Vagina (tissue), 2 donors: ENCODE measurements around the gene SLC39A10. TPM values are rescaled to one million over a fixed set of nuclear protein-coding genes. Genes with fewer than 3 reads are reported as not detected.
"Not testable (repeated sequence)": the region's sequence is repeated elsewhere in the genome, so short reads cannot be mapped to it uniquely, and the experiment has no call there.

Experiments used
- DNase-seq, 2 donors: peaks; one replicate each; pipeline ENCODE4 v3.0.0-alpha.2; 2017; ENCODE audit errors: extremely low spot score in 2 of 2
- H3K27ac ChIP-seq: fragments of 200-600 bp; sonication (generic); one replicate; pipeline ENCODE4 v1.5.1; 2019
- H3K27me3 ChIP-seq: fragments of 200-600 bp; sonication (generic); one replicate; pipeline ENCODE4 v1.5.1; 2019
- H3K36me3 ChIP-seq, 2 donors: fragments of 200-600 bp; sonication (generic); one replicate each; pipeline ENCODE4 v1.5.1; 2017 to 2019
- H3K4me1 ChIP-seq: fragments of 200-600 bp; sonication (generic); one replicate; pipeline ENCODE4 v1.5.1; 2019
- H3K4me3 ChIP-seq, 2 donors: fragments of 200-600 bp; sonication (generic); 1 replicate in 1 of 2; 2 replicates in 1 of 2; pipeline ENCODE4 v1.5.1; 2016 to 2019
- H3K9me3 ChIP-seq: fragments of 200-600 bp; sonication (generic); one replicate; pipeline ENCODE4 v1.5.1; 2019
- POLR2A ChIP-seq, 2 donors: fragments of 450-650 bp; IDR thresholded peaks; one replicate each; pipeline ENCODE4 v1.6.1; 2017; ENCODE audit warnings: antibody characterized with exemption in 2 of 2, mild to moderate bottlenecking in 2 of 2, moderate library complexity in 2 of 2
- POLR2AphosphoS5 ChIP-seq, 2 donors: sonication (generic); formaldehyde crosslinking; IDR thresholded peaks; one replicate each; pipeline ENCODE4 v1.9.0; 2017; ENCODE audit warnings: antibody characterized with exemption in 2 of 2, mild to moderate bottlenecking in 2 of 2, low read depth in 1 of 2; ENCODE audit not compliant: insufficient read depth in 1 of 2
- intact Hi-C: fragments of 100-400 bp; cut with DNase I; formaldehyde crosslinking; loops from one replicate; pipeline ENCODE4 v1.15.1; 2023
- total RNA-seq: library from RNA; depleted of rRNA; stranded (reverse); fragments of >200 nt; gene quantifications from one replicate; pipeline ENCODE4 v1.2.3, GENCODE V29; 2016
- TF ChIP-seq, protein P1 (sequence below), 3 experiments: fragments of 450-650 bp in 2 of 3; fragments of 200-600 bp in 1 of 3; sonication (generic) in 1 of 3; IDR thresholded peaks; one replicate each; pipeline ENCODE4 v1.5.1; 2017 to 2019; ENCODE audit warnings: antibody characterized with exemption in 3 of 3, mild to moderate bottlenecking in 2 of 3, moderate library complexity in 2 of 3

Gene SLC39A10
- total RNA-seq, 1 donor from 2014 or later = 10.6 TPM

DNA sequence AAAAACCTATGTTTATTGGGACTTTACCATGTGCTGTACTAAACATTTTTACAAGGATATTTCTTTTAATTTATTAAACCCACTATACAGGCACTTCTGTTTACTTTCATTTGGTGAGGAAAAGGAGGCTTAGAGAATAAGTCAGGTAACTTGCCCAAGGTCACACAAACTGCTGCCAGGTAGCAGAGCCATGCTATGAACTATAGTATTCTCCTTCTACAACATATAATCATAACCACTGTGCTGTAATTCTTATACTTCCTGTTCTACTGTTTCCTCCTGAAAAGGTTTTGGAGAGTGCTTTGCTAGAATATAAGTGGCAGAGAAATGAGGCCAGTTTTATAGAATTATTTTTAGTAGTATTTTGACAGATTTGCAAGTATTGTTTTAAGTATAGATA, 29.5 kb downstream of the SLC39A10 start:
- H3K9me3 ChIP-seq = no peaks in the 10 kb centered on the region
- DNase-seq = no peak
- intact Hi-C loops = no loop called here
- H3K36me3 ChIP-seq = no peaks in the 10 kb centered on the region
- H3K27me3 ChIP-seq = no peaks in the 10 kb centered on the region
- TF ChIP-seq, protein P1, sequence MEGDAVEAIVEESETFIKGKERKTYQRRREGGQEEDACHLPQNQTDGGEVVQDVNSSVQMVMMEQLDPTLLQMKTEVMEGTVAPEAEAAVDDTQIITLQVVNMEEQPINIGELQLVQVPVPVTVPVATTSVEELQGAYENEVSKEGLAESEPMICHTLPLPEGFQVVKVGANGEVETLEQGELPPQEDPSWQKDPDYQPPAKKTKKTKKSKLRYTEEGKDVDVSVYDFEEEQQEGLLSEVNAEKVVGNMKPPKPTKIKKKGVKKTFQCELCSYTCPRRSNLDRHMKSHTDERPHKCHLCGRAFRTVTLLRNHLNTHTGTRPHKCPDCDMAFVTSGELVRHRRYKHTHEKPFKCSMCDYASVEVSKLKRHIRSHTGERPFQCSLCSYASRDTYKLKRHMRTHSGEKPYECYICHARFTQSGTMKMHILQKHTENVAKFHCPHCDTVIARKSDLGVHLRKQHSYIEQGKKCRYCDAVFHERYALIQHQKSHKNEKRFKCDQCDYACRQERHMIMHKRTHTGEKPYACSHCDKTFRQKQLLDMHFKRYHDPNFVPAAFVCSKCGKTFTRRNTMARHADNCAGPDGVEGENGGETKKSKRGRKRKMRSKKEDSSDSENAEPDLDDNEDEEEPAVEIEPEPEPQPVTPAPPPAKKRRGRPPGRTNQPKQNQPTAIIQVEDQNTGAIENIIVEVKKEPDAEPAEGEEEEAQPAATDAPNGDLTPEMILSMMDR (IDR thresholded peaks at IDR 0.05) = no peak
- TF ChIP-seq POLR2AphosphoS5 (IDR thresholded peaks at IDR 0.05; ENCODE audit: insufficient read depth in 1 of 2, low read depth in 1 of 2) = no peak
- no peak for TF ChIP-seq POLR2A (IDR thresholded peaks at IDR 0.05)
- H3K27ac ChIP-seq = no peak overlapping the region
- H3K4me3 ChIP-seq = no peak overlapping the region
- peaks cover 6% of the 10 kb centered on the region for H3K4me1 ChIP-seq

DNA sequence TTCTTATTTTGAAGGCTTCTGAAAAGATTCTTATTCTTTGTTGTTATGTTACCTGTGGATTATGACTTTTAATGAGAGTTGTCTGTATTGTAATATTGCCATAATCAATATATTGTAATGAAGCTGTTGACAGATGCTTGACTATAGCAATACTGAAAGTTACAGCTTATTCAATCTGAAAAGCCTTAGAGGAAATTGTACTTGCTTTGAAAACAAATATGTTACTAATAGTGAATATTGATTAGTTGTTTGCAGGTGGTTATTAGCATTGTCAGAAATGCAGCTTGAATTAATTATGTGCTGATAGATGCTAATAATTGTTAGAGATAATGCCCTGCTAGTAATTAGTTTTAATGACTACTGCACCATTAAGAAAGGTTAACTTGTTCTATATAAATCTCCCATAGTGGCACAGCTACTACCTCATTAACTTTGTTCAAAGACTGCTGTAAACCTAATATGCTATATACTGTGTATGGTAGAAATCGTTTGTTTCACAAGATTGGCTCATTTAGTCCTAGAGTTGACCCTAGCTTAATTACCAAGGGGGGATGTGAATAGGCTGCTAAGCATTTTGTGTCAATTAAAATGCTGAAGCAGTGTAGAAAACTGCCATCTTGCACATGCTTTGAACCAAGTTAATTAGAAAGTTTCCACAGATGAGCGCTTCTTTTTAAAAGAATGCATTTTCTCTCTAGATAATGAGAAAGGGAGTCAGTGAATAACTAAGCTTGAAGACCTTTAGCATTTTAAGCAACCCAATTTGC, 30.5 kb downstream of the SLC39A10 start:
- H3K4me3 ChIP-seq = no peak overlapping the region
- H3K4me1 ChIP-seq = peaks cover 6% of the 10 kb centered on the region
- H3K9me3 ChIP-seq = no peaks in the 10 kb centered on the region
- H3K27me3 ChIP-seq = no peaks in the 10 kb centered on the region
- H3K36me3 ChIP-seq = no peaks in the 10 kb centered on the region
- intact Hi-C loops = no loop called here
- no peak overlapping the region for H3K27ac ChIP-seq
- TF ChIP-seq, protein P1 (IDR thresholded peaks at IDR 0.05) = no peak
- no peak for TF ChIP-seq POLR2A (IDR thresholded peaks at IDR 0.05)
- TF ChIP-seq POLR2AphosphoS5 (IDR thresholded peaks at IDR 0.05; ENCODE audit: insufficient read depth in 1 of 2, low read depth in 1 of 2) = no peak
- no peak for DNase-seq

DNA sequence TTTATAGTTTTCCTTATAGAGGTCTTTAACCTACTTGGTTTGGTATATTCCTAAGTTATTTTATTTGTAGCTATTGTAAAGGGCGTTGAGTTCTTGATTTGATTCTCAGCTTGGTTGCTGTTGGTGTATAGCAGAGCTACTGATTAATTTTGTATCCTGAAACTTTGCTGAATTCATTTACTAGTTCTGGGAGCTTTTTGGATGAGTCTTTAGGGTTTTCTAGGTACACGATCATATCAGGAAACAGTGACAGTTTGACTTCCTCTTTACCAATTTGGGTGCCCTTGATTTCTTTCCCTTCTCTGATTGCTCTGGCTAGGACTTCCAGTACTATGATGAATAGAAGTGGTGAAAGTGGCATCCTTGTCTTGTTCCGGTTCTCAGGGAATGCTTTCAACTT, 35.5 kb downstream of the SLC39A10 start:
- H3K9me3 ChIP-seq, intact Hi-C loops: not testable (repeated sequence)

DNA sequence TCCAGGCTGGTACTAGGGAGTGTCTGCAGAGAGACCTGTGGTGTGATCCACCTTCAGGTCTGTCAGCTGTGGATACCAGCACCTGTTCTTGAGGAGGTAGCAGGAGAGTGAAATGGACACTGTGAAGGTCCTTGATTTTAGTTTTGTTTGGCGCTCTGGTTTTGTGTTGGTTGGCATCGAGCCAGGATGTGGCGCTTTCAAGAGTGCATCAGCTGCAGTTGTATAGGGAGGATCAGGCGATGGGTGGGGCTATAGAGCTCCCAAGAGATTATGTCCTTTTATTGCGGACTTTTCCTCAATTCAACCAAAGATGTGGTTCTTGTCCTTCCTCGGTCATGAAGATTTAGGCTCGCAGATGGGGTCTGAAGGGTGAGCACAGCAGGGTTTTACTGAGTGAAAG, 37.5 kb downstream of the SLC39A10 start:
- Histone ChIP-seq H3K9me3 (no peaks in the 10 kb centered on the region), H3K27me3 (no peaks in the 10 kb centered on the region), H3K4me3 (no peak overlapping the region), H3K27ac (no peak overlapping the region), H3K36me3 (peaks cover 0 to 10% of the 10 kb centered on the region in 2 donors), H3K4me1 (no peaks in the 10 kb centered on the region)
- no peak for DNase-seq
- intact Hi-C loops = no loop called here
- TF ChIP-seq POLR2AphosphoS5 (IDR thresholded peaks at IDR 0.05; ENCODE audit: insufficient read depth in 1 of 2, low read depth in 1 of 2) (no peak), POLR2A (IDR thresholded peaks at IDR 0.05) (no peak)

More for the DNA sequence above, 35.5 kb downstream of the SLC39A10 start:
- H3K27ac ChIP-seq, H3K4me1 ChIP-seq, H3K27me3 ChIP-seq, DNase-seq, H3K4me3 ChIP-seq: not testable (repeated sequence)
- H3K36me3 ChIP-seq = peaks cover 0 to 10% of the 10 kb centered on the region in 2 donors

DNA sequence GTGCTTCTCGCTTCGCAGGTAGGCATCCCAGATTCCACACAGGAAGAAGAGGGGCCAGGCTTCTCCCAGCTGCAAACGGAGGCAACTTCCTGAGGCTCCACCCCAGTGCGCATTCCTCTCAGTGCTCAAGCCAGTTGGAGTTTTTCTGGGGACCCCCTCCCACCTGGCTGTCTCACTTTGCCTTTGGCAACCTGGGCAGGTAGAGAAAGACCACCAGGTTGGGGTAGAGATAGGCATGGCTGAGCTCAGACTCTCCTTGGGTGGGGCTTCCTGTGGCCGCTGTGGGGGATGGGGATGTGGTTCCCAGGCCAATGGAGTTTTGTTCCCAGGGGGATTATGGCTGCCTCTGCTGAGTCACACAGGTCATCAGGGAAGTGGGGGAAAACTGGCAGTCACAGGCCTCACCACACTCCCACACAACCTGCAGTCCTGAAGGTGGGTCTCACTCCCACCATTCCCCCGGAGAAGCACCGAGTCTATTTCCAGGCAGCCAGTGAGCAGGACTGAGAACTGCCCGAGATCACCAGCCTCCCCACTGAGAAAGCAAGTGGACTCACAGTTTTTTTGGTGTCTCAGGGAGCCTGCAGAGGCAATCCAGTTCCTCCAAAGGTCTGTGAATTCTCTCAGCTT, 38.1 kb downstream of the SLC39A10 start:
- Histone ChIP-seq H3K4me3 (no peak overlapping the region), H3K27ac (no peak overlapping the region), H3K27me3 (no peaks in the 10 kb centered on the region), H3K4me1 (no peaks in the 10 kb centered on the region), H3K36me3 (peaks cover 0 to 10% of the 10 kb centered on the region in 2 donors), H3K9me3 (peaks cover 4% of the 10 kb centered on the region)
- intact Hi-C loops = no loop called here
- TF ChIP-seq POLR2A (IDR thresholded peaks at IDR 0.05) = no peak
- TF ChIP-seq, protein P1 (IDR thresholded peaks at IDR 0.05) = no peak
- TF ChIP-seq POLR2AphosphoS5 (IDR thresholded peaks at IDR 0.05; ENCODE audit: insufficient read depth in 1 of 2, low read depth in 1 of 2) = no peak
- DNase-seq = no peak

DNA sequence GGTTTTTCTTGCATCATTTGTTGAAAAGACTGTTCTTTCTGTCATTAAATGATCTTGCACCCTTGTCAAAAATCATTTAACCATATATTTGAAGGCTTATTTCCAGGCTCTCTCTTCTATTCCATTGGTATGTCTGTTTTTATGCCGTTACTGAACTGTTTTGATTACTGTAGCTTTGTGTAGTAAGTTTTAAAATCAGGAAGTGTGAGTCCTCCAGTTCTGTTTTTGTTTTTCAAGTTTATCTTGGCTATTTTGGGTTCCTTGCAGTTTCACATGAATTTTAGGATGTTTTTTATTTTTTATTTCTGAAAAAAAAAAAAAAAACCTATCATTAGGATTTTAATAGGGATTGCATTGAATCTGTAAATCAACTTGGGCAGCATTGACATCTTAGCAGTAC, 39.0 kb downstream of the SLC39A10 start:
- intact Hi-C loops = no loop called here

More for the DNA sequence above, 39.0 kb downstream of the SLC39A10 start:
- H3K4me3 ChIP-seq = no peak overlapping the region
- no peak for DNase-seq
- H3K9me3 ChIP-seq = peaks cover 12% of the 10 kb centered on the region
- H3K27ac ChIP-seq = no peak overlapping the region
- H3K36me3 ChIP-seq = peaks cover 0 to 10% of the 10 kb centered on the region in 2 donors
- H3K4me1 ChIP-seq = no peaks in the 10 kb centered on the region
- TF ChIP-seq POLR2AphosphoS5 (IDR thresholded peaks at IDR 0.05; ENCODE audit: insufficient read depth in 1 of 2, low read depth in 1 of 2) (no peak), POLR2A (IDR thresholded peaks at IDR 0.05) (no peak)
- TF ChIP-seq, protein P1 (IDR thresholded peaks at IDR 0.05) = no peak
- no peaks in the 10 kb centered on the region for H3K27me3 ChIP-seq
